Measurements from ENCODE around the gene GZF1.

- TF ChIP-seq POLR2AphosphoS5 (IDR thresholded peaks at IDR 0.05; ENCODE audit: low read depth, low read length) = no peak
- no peak for TF ChIP-seq POLR2A (IDR thresholded peaks at IDR 0.05; ENCODE audit: low read depth, low read length)
These were observed 27.9 kb upstream of the GZF1 start for GRCh38 chr20:23334111-23334510.
